HL-60/S4 (cell line): ENCODE data around the gene ARIH2.

Source experiments
- in situ Hi-C: fragments of 300-500 bp; cut with MboI; formaldehyde crosslinking; loops from 2 replicates; pipeline ENCODE4 v1.14.3; 2022; ENCODE audit warnings: low sequenced_read_pairs

The ARIH2 gene

GRCh38 chr3:49034650-49035049 lies 116.0 kb downstream of the ARIH2 start:
- in situ Hi-C loops, result no loop called here

- in situ Hi-C loops, result no loop called here
These were observed 116.6 kb downstream of the ARIH2 start for GRCh38 chr3:49035281-49035680.
